Astrocyte of the cerebellum (primary cell): Measurements from ENCODE around the gene MAPK9.

Experiments used
- DNase-seq: peaks from one replicate; pipeline ENCODE4 v3.0.0-alpha.2; 2011; ENCODE audit warnings: low read depth
- H3K4me3 ChIP-seq: 2 replicates; pipeline ENCODE4 v1.5.1; 2011; ENCODE audit warnings: mild to moderate bottlenecking, low read depth, low read length, moderate library complexity
- CTCF ChIP-seq: IDR thresholded peaks from 2 replicates; pipeline ENCODE4 v1.5.1; 2012; ENCODE audit warnings: low read length, low read depth, moderate library complexity, mild to moderate bottlenecking; ENCODE audit errors: missing control alignments
- in situ Hi-C: cut with HindIII; loops from 2 replicates; pipeline ENCODE4 v1.10.0; 2017; ENCODE audit warnings: low sequenced_read_pairs

MAPK9 gene

GRCh38 chr5:180335614-180336233, 43.8 kb upstream of the MAPK9 start:
- in situ Hi-C loops: no loop called here
- TF ChIP-seq CTCF: no peak
- no peak for DNase-seq
- H3K4me3 ChIP-seq: no peak overlapping the region

GRCh38 chr5:180334751-180335613, 43.1 kb upstream of the MAPK9 start:
- in situ Hi-C loops: no loop called here
- TF ChIP-seq CTCF: no peak
- no peak overlapping the region for H3K4me3 ChIP-seq
- DNase-seq: no peak

GRCh38 chr5:180334176-180334575, 42.3 kb upstream of the MAPK9 start:
- no peak overlapping the region for H3K4me3 ChIP-seq
- TF ChIP-seq CTCF: no peak
- in situ Hi-C loops: no loop called here
- no peak for DNase-seq

- no peak overlapping the region for H3K4me3 ChIP-seq
- TF ChIP-seq CTCF: no peak
- in situ Hi-C loops: no loop called here
- no peak for DNase-seq
Observed at GRCh38 chr5:180333661-180334060, 41.8 kb upstream of the MAPK9 start.

GRCh38 chr5:180332861-180333260, 41.0 kb upstream of the MAPK9 start:
- in situ Hi-C loops: no loop called here
- no peak overlapping the region for H3K4me3 ChIP-seq
- TF ChIP-seq CTCF: no peak
- DNase-seq: no peak

GRCh38 chr5:180332051-180332517, 40.2 kb upstream of the MAPK9 start:
- peak; percentile 58 for TF ChIP-seq CTCF
- H3K4me3 ChIP-seq: no peak overlapping the region
- peak; percentile 70 for DNase-seq
- in situ Hi-C loops: no loop called here
